B cell (primary cell): ENCODE data around the gene SPDYE1.
"Not testable (repeated sequence)": the region's sequence is repeated elsewhere in the genome, so short reads cannot be mapped to it uniquely, and the experiment has no call there.

Source experiments
- CTCF ChIP-seq: fragments of 200-600 bp; IDR thresholded peaks from one replicate; pipeline ENCODE4 v1.8.0; 2022; ENCODE audit warnings: antibody characterized with exemption, mild to moderate bottlenecking
- EZH2 ChIP-seq: IDR thresholded peaks from 2 replicates; pipeline ENCODE4 v1.6.1; 2012; ENCODE audit warnings: borderline replicate concordance, low read depth, mild to moderate bottlenecking, moderate library complexity, low read length; ENCODE audit not compliant: insufficient read depth, poor library complexity, severe bottlenecking

- not testable (repeated sequence) for TF ChIP-seq CTCF, EZH2
Observed at GRCh38 chr7:44031319-44031718, 33.6 kb downstream of the SPDYE1 start.
